Fibroblast of mammary gland (primary cell): ENCODE measurements around the gene PKIG.

ENCODE experiments used
- DNase-seq: peaks from one replicate; pipeline ENCODE4 v3.0.0-alpha.2; 2010; ENCODE audit warnings: low read depth
- H3K4me3 ChIP-seq: 2 replicates; pipeline ENCODE4 v1.5.1; 2011; ENCODE audit warnings: low read depth, mild to moderate bottlenecking, low read length, moderate library complexity; ENCODE audit not compliant: control insufficient read depth
- TF ChIP-seq, protein P1 (sequence below): conservative IDR thresholded peaks from 2 replicates; pipeline ENCODE4 v1.5.1; 2011; ENCODE audit warnings: low read depth, low read length, inconsistent platforms; ENCODE audit not compliant: control insufficient read depth, insufficient read depth

Gene PKIG

DNA sequence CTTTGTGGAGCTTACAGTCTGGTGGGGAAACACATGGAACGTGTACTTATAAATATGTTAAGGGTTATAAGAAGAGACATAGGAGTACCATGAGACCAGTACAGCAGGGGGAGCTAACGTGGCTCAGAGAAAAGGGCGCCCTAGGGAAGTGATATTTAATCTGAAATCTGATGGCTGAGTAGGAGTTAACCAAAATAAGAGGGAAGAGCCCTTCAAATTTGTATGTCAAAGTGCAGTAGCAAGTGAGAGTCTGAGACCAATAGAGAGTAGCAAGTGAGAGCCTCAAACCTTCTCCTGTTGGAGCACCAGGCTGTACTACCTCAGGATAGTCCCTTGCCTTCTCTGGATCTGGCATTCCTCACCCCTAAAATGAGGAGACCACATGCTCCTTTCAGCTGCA, 6.1 kb upstream of the PKIG start:
- peak; percentile 88 for DNase-seq
- TF ChIP-seq, protein P1, sequence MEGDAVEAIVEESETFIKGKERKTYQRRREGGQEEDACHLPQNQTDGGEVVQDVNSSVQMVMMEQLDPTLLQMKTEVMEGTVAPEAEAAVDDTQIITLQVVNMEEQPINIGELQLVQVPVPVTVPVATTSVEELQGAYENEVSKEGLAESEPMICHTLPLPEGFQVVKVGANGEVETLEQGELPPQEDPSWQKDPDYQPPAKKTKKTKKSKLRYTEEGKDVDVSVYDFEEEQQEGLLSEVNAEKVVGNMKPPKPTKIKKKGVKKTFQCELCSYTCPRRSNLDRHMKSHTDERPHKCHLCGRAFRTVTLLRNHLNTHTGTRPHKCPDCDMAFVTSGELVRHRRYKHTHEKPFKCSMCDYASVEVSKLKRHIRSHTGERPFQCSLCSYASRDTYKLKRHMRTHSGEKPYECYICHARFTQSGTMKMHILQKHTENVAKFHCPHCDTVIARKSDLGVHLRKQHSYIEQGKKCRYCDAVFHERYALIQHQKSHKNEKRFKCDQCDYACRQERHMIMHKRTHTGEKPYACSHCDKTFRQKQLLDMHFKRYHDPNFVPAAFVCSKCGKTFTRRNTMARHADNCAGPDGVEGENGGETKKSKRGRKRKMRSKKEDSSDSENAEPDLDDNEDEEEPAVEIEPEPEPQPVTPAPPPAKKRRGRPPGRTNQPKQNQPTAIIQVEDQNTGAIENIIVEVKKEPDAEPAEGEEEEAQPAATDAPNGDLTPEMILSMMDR, result peak; percentile 64
- no peak overlapping the region for H3K4me3 ChIP-seq

DNA sequence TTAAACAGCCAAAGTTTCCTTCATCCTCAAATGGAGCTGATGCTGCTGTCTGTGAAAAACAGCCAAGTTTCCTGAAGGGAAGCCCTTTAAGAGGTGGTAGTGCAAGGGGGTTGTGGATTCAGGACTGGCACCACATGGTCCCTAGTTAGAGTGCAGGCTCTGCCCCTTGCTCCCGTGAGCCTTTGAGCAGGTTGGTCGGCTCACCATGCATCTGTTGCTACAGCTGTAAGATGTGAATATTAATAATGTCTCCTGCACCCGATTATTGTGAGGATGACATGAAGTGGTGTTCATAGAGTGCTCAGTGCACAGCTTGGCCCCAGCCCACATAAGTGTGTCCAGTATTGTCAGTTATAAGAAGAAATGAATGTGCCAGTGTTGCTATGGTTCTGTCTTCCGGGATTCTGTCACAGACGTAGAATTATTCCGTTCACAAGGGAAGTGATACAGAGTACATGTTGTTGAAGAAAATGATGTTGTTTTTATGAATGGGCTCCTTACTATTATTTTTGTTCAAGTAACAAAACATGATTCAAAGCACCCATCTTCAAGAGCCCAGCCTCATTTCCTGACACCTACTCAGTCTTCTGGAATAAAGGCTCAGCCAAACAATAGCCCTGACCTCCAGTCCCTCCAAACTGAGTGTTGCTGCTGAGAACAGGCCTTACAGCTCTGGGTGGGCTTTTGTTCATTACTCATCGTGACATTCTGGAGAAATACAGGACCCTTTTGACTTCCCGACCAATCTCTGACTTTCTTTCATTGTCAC, 2.9 kb upstream of the PKIG start:
- TF ChIP-seq, protein P1, result no peak
- H3K4me3 ChIP-seq, result no peak overlapping the region
- DNase-seq, result no peak

DNA sequence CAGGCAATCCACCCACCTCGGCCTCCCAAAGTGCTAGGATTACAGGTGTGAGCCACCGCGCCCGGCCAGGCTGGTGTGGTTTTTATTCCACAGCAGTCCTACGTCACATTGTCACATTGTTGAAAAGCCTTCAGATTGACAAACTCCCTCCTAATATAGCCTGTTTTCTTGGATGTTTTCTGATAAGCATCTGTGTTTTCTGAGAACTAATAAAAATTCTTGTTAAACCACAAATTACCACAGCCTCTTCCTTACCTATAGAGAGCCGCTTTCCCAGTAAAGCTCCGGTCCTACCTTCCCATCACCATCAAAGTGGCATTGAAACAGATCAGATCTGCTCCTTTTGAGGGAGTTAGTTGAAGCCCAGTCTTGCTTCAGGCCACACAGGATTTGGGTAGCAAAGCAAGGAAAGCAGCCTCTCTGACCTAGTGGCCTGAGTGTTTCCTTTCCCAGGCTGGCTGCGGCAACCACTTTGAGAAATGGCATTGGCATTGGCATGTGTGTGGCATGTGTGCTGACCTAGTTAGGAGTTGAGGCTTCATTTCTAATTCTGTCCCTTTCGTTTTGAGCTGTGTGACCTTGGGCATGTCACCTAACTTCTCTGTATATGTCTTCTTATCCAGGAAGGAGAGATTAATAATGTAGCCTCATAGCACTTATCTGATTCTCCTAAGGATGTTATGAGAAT, 1.7 kb upstream of the PKIG start:
- TF ChIP-seq, protein P1, result no peak
- no peak for DNase-seq
- H3K4me3 ChIP-seq, result no peak overlapping the region

DNA sequence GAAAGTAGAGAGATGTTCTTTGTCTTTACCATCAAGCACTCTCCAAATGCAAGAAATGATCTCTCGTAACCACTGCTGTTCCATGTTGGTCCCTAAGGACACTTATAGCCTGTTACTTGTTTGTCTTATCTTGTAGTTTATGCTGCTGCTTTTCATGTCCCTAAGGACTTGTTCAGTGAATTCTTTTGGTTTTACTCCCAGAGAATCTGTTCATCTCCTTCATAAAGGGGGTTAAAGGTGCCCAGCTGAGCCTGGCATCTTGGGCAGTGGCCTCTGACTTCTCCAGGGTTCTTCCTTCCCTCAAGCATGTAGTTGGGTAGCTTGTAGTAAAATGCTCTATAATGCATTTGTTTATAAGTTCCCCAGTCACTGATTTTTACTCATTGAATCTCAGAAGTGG, 864 bp upstream of the PKIG start:
- TF ChIP-seq, protein P1, result no peak
- peak; percentile 62 for DNase-seq
- H3K4me3 ChIP-seq, result no peak overlapping the region

DNA sequence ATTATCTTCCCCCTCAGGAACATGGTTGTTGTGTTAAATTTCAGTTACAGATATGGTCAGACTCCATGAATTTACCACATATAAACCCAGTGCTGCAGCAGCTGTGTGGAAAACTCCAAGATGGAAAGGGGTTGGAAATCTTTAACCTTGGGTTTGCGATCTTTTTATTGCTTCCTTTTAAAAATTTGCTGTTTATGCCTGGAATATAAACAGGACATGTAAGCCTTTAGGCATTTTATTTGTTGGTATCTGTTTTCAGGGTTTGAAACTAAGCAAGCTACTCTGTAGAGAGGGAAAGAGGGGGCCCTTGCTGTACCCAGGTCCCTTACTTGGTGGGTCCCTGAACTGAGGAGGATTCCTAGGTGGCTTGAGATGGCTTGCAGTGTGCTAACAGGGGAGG, 778 bp downstream of the PKIG start:
- peak overlapping the region; percentile 62 for H3K4me3 ChIP-seq
- TF ChIP-seq, protein P1, result no peak
- DNase-seq, result no peak

DNA sequence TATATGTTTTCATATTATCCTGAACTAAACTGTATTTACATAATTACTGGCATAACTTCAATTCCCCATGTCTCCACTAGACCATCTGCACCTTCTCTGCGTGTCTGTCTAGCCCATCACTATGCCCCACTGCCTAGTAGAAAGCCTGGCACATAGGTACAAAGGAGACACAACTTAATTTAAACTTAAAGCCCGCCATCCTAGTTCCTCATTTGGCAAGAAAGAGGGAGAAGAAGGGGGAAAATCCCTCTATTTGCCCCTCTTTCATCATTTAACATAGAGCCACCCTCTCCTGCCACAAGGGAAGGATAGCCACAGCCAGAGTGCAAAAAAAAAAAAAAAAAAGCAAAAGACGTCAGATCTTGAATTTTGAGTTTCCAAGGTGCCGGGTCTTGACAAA, 1.8 kb downstream of the PKIG start:
- TF ChIP-seq, protein P1, result no peak
- no peak for DNase-seq
- peak overlapping the region; percentile 13 for H3K4me3 ChIP-seq
